ENCODE measurements around the gene SMIM9.
A peak's percentile ranks its signal among the peaks of the same experiment; 100 is the strongest.

The SMIM9 gene

DNA sequence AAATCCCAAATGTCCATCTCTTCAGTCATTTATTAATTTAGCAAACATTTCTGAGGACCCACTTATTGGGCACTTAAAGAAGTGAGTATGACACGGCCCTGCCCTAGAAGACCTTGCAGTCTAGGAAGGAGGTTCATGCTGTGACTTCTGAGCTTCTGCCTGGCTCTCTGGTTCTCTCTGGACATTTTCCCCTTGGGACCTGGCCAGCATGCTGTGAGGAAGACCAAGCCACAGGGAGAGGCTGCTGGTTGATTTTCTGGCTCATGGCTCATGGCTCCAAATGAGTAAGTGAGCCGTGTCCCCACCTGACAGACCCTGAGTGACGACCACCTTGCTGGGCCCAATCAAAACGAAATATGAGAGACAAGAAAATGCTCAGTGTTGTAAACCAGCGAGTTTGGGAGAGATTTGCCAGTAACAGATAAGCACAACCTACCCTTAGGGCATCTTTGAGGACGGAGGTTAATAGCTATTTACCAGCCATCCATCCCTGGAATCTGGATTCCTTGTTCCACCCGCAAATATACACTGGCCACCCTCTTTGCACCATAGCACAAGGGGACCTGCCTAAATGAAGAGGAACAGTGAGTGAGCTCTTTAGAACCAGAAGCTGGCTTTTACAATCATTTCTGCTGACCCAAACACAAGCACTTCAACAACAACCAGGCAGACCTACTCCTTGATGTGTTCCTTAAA lies 30.1 kb downstream of the SMIM9 start:
- H3K4me1 ChIP-seq (ENCODE audit: control insufficient read depth in 1 of 2, insufficient read depth in 1 of 2, low read depth in 1 of 2, low read length in 1 of 2): peaks cover 53 to 55% of the 10 kb centered on the region in 2 experiments
- no peaks in the 10 kb centered on the region for H3K36me3 ChIP-seq
- no peaks in the 10 kb centered on the region for H3K27me3 ChIP-seq
- peak overlapping the region; percentile 80 to 86 for H3K4me3 ChIP-seq (ENCODE audit: low read depth in 1 of 2, low read length in 1 of 2)
- TF ChIP-seq, protein P1, sequence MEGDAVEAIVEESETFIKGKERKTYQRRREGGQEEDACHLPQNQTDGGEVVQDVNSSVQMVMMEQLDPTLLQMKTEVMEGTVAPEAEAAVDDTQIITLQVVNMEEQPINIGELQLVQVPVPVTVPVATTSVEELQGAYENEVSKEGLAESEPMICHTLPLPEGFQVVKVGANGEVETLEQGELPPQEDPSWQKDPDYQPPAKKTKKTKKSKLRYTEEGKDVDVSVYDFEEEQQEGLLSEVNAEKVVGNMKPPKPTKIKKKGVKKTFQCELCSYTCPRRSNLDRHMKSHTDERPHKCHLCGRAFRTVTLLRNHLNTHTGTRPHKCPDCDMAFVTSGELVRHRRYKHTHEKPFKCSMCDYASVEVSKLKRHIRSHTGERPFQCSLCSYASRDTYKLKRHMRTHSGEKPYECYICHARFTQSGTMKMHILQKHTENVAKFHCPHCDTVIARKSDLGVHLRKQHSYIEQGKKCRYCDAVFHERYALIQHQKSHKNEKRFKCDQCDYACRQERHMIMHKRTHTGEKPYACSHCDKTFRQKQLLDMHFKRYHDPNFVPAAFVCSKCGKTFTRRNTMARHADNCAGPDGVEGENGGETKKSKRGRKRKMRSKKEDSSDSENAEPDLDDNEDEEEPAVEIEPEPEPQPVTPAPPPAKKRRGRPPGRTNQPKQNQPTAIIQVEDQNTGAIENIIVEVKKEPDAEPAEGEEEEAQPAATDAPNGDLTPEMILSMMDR (IDR thresholded peaks at IDR 0.05): no peak
- peak overlapping the region; percentile 97 for H3K27ac ChIP-seq
- H3K9me3 ChIP-seq: no peaks in the 10 kb centered on the region

DNA sequence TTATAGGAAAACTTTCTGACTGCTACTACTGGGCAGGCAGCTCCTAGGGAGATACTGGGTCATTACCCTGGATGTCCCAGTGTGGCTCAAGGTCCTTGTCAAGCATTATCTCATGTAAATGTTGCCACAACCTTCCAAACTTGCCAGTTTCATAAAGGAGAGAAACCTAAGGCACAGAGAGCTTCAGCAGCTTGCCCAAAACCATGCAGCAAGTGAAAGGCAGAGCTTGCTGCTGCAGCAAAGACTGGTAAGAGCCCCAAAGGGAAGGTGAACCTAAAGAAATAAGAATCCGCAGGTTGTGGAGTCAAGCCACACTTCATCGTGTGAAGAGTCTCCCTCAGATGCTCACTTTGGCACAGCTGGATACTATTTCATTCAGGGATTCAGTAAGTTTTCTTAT lies 31.5 kb downstream of the SMIM9 start:
- H3K4me3 ChIP-seq (ENCODE audit: low read depth in 1 of 2, low read length in 1 of 2): peak overlapping the region; percentile 80 to 86
- no peaks in the 10 kb centered on the region for H3K36me3 ChIP-seq
- H3K27ac ChIP-seq: peak overlapping the region; percentile 97
- no peaks in the 10 kb centered on the region for H3K27me3 ChIP-seq
- peaks cover 68 to 70% of the 10 kb centered on the region in 2 experiments for H3K4me1 ChIP-seq (ENCODE audit: control insufficient read depth in 1 of 2, insufficient read depth in 1 of 2, low read depth in 1 of 2, low read length in 1 of 2)
- H3K9me3 ChIP-seq: no peaks in the 10 kb centered on the region
- TF ChIP-seq, protein P1 (IDR thresholded peaks at IDR 0.05): no peak

DNA sequence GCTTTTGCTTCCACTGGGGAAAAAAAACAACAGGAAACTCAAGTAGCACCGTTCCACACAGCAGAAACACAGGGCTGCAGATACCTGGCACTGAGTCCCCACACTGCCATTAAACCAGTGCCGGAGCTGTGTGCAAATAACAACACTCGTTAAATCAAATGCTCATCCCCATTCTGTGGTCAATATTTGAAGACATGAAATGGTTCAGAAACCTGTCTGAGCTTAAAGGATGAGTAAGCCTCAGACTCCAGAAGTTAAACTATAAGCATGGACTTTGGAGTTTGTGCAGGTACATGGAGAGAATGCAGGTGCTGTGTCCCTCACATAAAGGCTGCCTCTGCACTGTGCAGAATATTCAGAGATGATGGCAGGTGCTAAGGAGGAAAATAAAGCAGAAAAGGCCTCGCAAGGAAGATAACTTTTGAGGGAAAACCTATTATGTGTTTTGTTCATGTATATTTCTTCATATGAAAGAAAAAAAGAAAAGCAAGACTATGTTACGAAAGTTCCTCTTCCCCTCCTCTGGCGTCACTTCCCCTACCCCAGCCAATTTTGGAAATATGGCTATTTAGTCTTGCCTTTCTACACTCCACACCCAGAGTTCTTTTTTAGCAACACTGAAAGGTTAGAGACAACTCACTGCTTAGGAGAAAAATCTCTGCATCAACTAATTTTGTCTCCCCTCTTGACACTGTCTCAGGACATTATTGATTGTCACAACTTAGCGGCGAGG lies 33.8 kb downstream of the SMIM9 start:
- Histone ChIP-seq H3K4me3 (ENCODE audit: low read depth in 1 of 2, low read length in 1 of 2) (peak overlapping the region; percentile 48 to 50), H3K36me3 (no peaks in the 10 kb centered on the region), H3K9me3 (no peaks in the 10 kb centered on the region), H3K4me1 (ENCODE audit: control insufficient read depth in 1 of 2, insufficient read depth in 1 of 2, low read depth in 1 of 2, low read length in 1 of 2) (peaks cover 67 to 81% of the 10 kb centered on the region in 2 experiments), H3K27ac (peak overlapping the region; percentile 97), H3K27me3 (no peaks in the 10 kb centered on the region)
- TF ChIP-seq, protein P1 (IDR thresholded peaks at IDR 0.05): no peak

DNA sequence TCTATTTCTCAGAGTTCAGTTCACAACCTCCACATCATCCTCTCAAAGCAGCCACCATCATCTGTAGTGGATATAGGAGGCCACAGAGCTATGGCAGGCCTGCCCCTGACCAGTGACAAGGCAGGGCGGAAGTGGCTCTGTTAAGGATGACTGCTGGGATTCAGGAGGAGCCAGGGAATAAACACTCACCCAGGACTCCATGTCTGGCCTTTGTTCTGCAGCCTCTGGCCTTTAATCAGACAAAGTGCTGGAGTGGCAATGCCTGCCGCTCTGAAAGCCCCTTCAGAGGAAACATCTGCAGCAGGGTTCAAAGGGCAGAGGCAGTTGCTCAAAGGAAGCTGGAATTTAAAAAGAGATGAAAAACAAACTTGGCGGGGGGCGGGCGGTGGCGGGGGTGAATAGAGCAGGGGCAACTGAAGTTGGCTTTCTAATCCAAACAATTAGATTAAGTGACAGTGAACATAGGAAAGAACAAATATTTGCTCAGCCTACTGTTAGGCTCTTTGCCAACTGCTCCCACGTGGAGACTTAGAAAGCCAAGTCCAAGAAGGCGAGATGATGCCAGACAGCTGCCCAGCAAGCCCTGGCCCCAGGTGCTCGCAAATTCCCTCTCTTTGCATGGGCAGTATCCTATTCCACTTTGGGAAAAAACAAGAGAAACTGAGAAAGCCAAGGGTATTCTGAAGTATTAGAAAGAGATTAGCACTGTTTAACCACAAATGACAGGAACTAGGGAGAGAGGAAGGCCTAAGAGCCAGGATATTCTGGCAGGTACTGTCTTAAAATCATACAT lies 34.7 kb downstream of the SMIM9 start:
- H3K9me3 ChIP-seq: no peaks in the 10 kb centered on the region
- H3K4me3 ChIP-seq (ENCODE audit: low read depth in 1 of 2, low read length in 1 of 2): peak overlapping the region; percentile 48 to 50
- H3K27ac ChIP-seq: peak overlapping the region; percentile 97
- H3K36me3 ChIP-seq: no peaks in the 10 kb centered on the region
- no peaks in the 10 kb centered on the region for H3K27me3 ChIP-seq
- peaks cover 73 to 89% of the 10 kb centered on the region in 2 experiments for H3K4me1 ChIP-seq (ENCODE audit: control insufficient read depth in 1 of 2, insufficient read depth in 1 of 2, low read depth in 1 of 2, low read length in 1 of 2)
- TF ChIP-seq, protein P1 (IDR thresholded peaks at IDR 0.05): no peak

DNA sequence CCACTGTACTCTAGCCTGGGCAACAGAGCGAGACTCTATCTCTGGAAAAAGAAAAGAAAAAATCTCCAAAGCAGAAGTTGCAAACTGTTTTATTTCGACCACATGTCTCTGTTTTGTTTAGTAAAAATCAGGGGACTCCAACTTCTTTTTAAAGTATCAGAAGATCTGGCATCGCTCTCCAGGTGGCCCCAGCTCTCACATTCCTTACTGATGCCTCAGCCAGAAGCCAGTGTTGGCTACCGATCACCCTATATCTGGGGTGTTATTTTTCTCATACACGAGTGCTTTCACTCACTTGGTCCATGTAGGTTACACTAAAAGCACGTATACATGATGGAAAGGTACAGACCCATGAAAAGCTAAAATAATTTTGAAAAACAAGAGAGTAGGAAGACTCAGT lies 37.5 kb downstream of the SMIM9 start:
- TF ChIP-seq, protein P1 (IDR thresholded peaks at IDR 0.05): no peak
- H3K4me3 ChIP-seq (ENCODE audit: low read depth in 1 of 2, low read length in 1 of 2): no peak overlapping the region
- H3K4me1 ChIP-seq (ENCODE audit: control insufficient read depth in 1 of 2, insufficient read depth in 1 of 2, low read depth in 1 of 2, low read length in 1 of 2): peaks cover 60 to 72% of the 10 kb centered on the region in 2 experiments
- H3K27ac ChIP-seq: peak overlapping the region; percentile 97
- H3K36me3 ChIP-seq: no peaks in the 10 kb centered on the region
- no peaks in the 10 kb centered on the region for H3K27me3 ChIP-seq
- no peaks in the 10 kb centered on the region for H3K9me3 ChIP-seq
